ENCODE results near the gene LIPT2.

GRCh38 chr11:74492974-74493790 lies at the start of gene LIPT2:
- no peak for TF ChIP-seq EP300 (IDR thresholded peaks at IDR 0.05)
- TF ChIP-seq CTCF (IDR thresholded peaks at IDR 0.05), result no peak
- TF ChIP-seq POLR2A (IDR thresholded peaks at IDR 0.05), result peak in 1 of 2 donors; percentile 67
- TF ChIP-seq POLR2AphosphoS5 (IDR thresholded peaks at IDR 0.05), result peak in 2 of 3 donors; percentile 25 to 54
